Smooth muscle cell (in vitro differentiated cells): ENCODE results near the gene RBSN. TPM values are rescaled to one million over a fixed set of nuclear protein-coding genes. Genes with fewer than 3 reads are reported as not detected.

Experiments used
- DNase-seq: peaks from one replicate; lab custom pipeline; 2025; ENCODE audit not compliant: unreplicated experiment; lab: John Stamatoyannopoulos, UW
- H2AFZ ChIP-seq: fragments of 200-600 bp; sonication (generic); 2 replicates; pipeline ENCODE4 v1.6.0; 2016; ENCODE audit warnings: antibody characterized with exemption, low read depth, mild to moderate bottlenecking
- H3F3A ChIP-seq: fragments of 200-600 bp; sonication (generic); 2 replicates; pipeline ENCODE4 v1.6.0; 2017; ENCODE audit warnings: antibody characterized with exemption, low read depth
- H3K27ac ChIP-seq: fragments of 200-600 bp; sonication (generic); 2 replicates; pipeline ENCODE4 v1.5.1; 2016; ENCODE audit warnings: low read depth, mild to moderate bottlenecking
- H3K27me3 ChIP-seq: fragments of 200-600 bp; sonication (generic); 2 replicates; pipeline ENCODE4 v1.6.1; 2016; ENCODE audit warnings: low read depth, mild to moderate bottlenecking
- H3K36me3 ChIP-seq: fragments of 200-600 bp; sonication (generic); 2 replicates; pipeline ENCODE4 v1.5.1; 2016; ENCODE audit warnings: low read depth
- H3K4me1 ChIP-seq: fragments of 200-600 bp; sonication (generic); 2 replicates; pipeline ENCODE4 v1.5.1; 2016; ENCODE audit warnings: low read depth
- H3K4me2 ChIP-seq: fragments of 200-600 bp; sonication (generic); 2 replicates; pipeline ENCODE4 v1.6.0; 2016; ENCODE audit warnings: mild to moderate bottlenecking
- H3K4me3 ChIP-seq: fragments of 200-600 bp; sonication (generic); 2 replicates; pipeline ENCODE4 v1.5.1; 2016; ENCODE audit warnings: mild to moderate bottlenecking
- H3K79me2 ChIP-seq: fragments of 200-600 bp; sonication (generic); 2 replicates; pipeline ENCODE4 v1.6.0; 2016; ENCODE audit warnings: low read depth, mild to moderate bottlenecking
- H3K9ac ChIP-seq: fragments of 200-600 bp; sonication (generic); 2 replicates; pipeline ENCODE4 v1.6.0; 2016; ENCODE audit warnings: low read depth
- H3K9me3 ChIP-seq: fragments of 200-600 bp; sonication (generic); replicated peaks from 2 replicates; pipeline ENCODE4 v1.5.1; 2016; ENCODE audit warnings: low read depth
- H4K20me1 ChIP-seq: fragments of 200-600 bp; sonication (generic); 2 replicates; pipeline ENCODE4 v1.6.0; 2016; ENCODE audit warnings: low read depth
- CTCF ChIP-seq: fragments of 200-600 bp; sonication (generic); IDR thresholded peaks from 2 replicates; pipeline ENCODE4 v1.5.1; 2017; ENCODE audit warnings: borderline replicate concordance, mild to moderate bottlenecking, antibody characterized with exemption; ENCODE audit not compliant: insufficient read depth, poor library complexity, severe bottlenecking
- WGBS: methylation state at CpG from one replicate; pipeline ENCODE4 v1.1.7; 2016; ENCODE audit warnings: low lambda C conversion rate; 5-methylcytosine and 5-hydroxymethylcytosine counted together
- polyA plus RNA-seq: library from polyadenylated mRNA; unstranded; fragments of >200 nt; fragmentation: Nextera tagmentation; extraction: Ambion mirVana; gene quantifications from 2 replicates; pipeline ENCODE4 v1.2.1, GENCODE V29; 2016
- total RNA-seq: library from RNA; depleted of rRNA; stranded (reverse); fragments of >200 nt; gene quantifications from 2 replicates; pipeline ENCODE4 v1.2.3, GENCODE V29; 2014

RBSN gene
- total and polyA plus RNA-seq, 2 experiments from 2014 or later = 18.6 to 19.2 TPM

GRCh38 chr3:15056676-15057404, 42.1 kb downstream of the RBSN start:
- peaks cover 29% of the 10 kb centered on the region for H3K79me2 ChIP-seq

GRCh38 chr3:15055019-15055557, 43.9 kb downstream of the RBSN start:
- H3K4me3 ChIP-seq = no peak overlapping the region
- H3K4me1 ChIP-seq = peaks cover 7% of the 10 kb centered on the region
- no peaks in the 10 kb centered on the region for H3K27me3 ChIP-seq
- no peaks in the 10 kb centered on the region for H3K9me3 ChIP-seq
- TF ChIP-seq CTCF = no peak
- no peak overlapping the region for H3K4me2 ChIP-seq
- H3F3A ChIP-seq = no peaks in the 10 kb centered on the region
- WGBS = 75% methylated on average over 8 of the region's 8 CpGs
- no peaks in the 10 kb centered on the region for H3K36me3 ChIP-seq
- DNase-seq = no peak
- no peak overlapping the region for H2AFZ ChIP-seq
- H3K27ac ChIP-seq = no peak overlapping the region
- no peak overlapping the region for H3K9ac ChIP-seq
- H3K79me2 ChIP-seq = peaks cover 32% of the 10 kb centered on the region
- H4K20me1 ChIP-seq = peaks cover 46% of the 10 kb centered on the region

More at GRCh38 chr3:15056676-15057404, 42.1 kb downstream of the RBSN start:
- Histone ChIP-seq H3K36me3 (no peaks in the 10 kb centered on the region), H3F3A (no peaks in the 10 kb centered on the region), H2AFZ (no peak overlapping the region), H3K9me3 (no peaks in the 10 kb centered on the region), H3K4me3 (no peak overlapping the region), H3K27ac (no peak overlapping the region), H3K4me1 (peaks cover 7% of the 10 kb centered on the region), H3K27me3 (no peaks in the 10 kb centered on the region), H3K4me2 (no peak overlapping the region), H3K9ac (no peak overlapping the region), H4K20me1 (peaks cover 28% of the 10 kb centered on the region)
- no peak for DNase-seq
- WGBS = 98% methylated on average over 19 of the region's 19 CpGs
- no peak for TF ChIP-seq CTCF

GRCh38 chr3:15053541-15053940, 45.4 kb downstream of the RBSN start:
- Histone ChIP-seq H3F3A (no peaks in the 10 kb centered on the region), H3K4me1 (peaks cover 7% of the 10 kb centered on the region), H3K4me2 (no peak overlapping the region), H3K36me3 (peaks cover 5% of the 10 kb centered on the region), H3K27ac (no peak overlapping the region), H3K4me3 (no peak overlapping the region), H3K79me2 (peaks cover 35% of the 10 kb centered on the region), H3K9ac (no peak overlapping the region), H4K20me1 (peaks cover 46% of the 10 kb centered on the region), H3K9me3 (no peaks in the 10 kb centered on the region), H2AFZ (no peak overlapping the region), H3K27me3 (no peaks in the 10 kb centered on the region)
- TF ChIP-seq CTCF = no peak
- WGBS = 98% methylated on average over 4 of the region's 4 CpGs
- DNase-seq = no peak
